HG03108 (cell line): ENCODE results near the gene WDR5.

Experiments
- ATAC-seq: cut with Tn5 transposase; IDR thresholded peaks from one replicate; pipeline ENCODE4 v1.9.1; 2021; ENCODE audit warnings: moderate library complexity; ENCODE audit not compliant: unreplicated experiment

WDR5 gene

DNA sequence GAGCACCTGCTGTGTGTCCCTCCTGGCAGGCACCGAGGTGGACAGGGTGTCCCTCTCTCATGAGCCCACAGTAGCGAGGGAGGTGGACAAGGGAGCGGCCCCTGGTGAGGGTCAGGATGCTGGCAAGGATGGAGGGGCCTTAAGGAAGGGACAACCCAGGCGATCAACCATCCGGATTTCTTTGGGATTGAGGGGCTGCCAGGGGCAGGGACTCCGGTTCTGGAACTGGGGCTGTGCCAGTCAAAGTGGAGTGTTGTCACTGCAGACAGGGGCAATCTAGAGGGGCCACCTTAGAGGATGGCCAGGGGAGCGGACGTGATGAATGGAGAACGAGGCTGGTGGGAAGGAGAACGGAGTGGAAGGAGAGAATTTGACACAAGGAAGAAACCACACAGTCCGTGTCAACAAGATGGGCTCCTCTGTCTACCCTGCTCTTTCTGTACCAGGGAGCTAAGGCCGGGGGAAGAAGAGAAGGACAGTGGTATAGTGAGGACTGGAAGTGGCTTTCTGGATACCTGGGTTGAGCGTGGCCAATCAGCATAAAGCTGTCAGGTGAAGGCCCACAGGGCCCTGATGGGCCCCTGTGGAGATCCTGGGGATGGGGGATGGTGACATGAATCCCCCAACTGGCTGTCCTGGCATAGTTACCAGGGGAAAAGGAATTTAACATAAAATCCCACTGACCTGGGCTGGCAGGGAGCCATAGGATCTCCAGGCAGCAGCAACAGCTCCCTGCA is 4.2 kb upstream of the WDR5 start:
- no peak for ATAC-seq

DNA sequence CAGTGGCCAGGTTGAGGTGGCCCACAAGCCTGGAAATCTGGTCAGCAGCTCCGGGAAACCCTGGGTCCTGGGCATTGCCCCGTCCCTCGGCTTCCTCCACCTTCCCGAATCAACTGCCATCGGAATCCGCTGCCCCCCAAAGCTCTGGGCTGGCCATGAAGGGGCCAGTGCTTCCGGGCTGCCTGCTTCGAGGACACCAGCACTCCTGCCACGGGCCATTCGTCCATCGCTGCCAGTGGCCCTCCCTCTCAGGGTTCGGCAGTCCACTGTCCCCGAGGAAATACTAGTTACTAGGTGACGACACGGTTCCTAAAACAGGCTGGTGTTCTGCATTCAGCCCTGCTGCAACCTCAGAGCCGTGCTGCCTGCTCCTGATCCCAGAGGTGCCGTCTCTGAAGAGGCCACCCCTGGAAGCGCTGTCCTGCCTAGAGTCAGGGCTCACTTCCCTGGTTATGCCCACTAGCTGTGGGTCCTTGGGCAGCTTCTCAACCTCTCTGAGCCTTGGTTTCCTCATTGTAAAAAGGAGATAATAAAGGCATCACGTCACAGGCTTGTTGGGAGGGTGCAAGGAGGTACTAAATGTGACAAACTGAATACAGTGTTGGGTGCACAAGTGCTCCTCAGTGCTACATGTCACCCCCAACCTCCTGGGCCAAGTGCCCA is 3.5 kb upstream of the WDR5 start:
- ATAC-seq: no peak

DNA sequence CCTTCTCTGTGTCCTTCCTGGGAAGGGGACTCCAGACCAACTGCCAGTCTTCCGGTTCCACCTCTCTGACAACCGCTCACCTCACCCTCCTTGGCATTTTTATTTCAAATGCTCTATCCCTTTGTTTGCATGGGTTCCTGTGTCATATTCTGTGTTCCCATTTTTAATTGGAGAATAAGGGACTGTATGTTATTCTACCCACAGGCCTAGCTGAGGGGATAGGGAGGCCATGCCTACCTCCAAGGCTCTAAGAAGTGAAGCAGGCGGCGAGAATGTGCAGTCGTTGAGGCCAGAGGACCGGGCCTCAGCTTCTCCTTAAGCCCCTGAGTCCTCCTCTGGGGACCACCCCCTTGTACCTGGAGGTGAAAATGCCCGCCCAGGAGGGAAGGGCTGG is 936 bp upstream of the WDR5 start:
- no peak for ATAC-seq

DNA sequence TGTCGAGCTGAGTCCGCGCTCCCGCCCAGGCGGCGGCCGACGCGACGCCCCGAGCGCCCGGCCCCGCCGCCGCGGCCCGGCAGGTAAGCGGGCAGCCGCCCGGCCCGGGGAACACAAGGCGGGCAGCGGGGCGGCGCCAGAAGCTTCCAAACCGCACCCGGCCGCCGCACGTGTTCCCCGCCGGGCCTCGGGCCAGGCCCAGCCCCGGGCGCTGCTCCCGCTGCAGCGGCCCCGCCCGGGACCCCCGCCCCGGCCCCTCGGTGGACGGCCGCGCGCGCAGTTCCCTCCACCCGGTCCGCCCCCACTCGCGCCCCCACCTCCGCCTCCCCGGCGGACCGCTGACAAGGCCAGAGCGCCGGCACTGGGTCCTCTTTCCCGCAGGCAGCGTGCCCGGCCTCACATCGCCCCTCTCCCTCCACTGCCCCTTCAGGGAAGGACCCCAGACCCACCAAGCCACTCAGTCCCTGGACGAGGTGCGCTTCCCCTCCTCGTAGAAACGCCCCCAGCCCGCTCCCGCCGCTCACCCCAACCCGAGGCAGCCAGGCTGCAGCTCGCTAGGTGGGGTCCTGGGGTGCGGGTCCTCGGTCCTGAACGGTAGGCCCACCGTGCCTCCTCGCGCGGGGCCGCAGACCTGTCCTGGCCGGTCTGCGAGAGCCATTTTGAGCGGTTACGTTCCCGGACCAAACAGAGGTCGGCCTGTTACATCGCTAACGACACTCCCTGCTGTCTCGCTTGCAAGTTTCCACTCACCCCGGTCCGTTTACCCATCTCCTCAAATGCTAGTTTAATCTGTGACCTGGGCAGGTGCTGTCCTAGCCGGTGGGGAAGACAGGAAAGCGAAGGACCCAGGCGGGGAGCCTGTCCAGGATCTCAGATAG is 475 bp downstream of the WDR5 start:
- peak; percentile 1 for ATAC-seq

GRCh38 chr9:134136996-134137299 is 1.1 kb downstream of the WDR5 start:
- ATAC-seq: no peak

DNA sequence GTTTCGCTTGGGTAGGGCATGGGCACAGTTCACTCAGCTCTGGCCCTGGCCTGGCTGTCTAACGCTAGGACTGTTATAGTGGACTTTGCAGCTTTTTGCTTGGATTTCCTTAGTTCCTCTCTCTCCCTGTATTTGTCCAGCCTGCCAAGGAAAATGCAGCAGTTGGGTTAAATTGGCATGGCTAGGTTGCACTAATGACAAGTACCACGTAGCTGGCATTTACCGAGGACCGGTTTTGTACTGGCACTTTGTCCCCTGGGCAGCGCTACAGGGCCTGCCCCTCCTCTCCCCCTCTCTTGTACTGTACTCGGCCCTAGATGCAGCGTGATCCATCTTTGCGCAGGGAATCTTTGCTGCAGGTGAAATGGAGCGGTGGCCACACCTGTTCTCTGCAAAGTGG is 2.4 kb downstream of the WDR5 start:
- no peak for ATAC-seq

- ATAC-seq: no peak
Measured at GRCh38 chr9:134139081-134139480, 3.2 kb downstream of the WDR5 start.

DNA sequence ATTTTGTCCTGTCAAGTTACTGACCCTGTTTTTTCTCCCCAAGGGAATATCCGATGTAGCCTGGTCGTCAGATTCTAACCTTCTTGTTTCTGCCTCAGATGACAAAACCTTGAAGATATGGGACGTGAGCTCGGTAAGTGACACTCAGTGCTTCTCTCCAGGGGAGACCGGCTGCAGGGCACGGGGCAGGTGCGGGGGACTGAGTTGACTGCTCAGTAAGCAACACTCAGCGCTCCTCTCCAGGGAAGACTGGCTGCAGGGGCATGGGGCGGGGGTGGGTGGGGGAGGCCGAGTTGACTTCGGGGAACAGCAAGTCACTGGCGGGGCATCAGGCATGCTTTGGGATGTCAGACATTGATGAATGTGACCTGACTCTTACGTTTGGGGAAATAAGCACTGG is 6.0 kb downstream of the WDR5 start:
- no peak for ATAC-seq

- ATAC-seq: no peak
Measured at GRCh38 chr9:134144801-134145200, 8.9 kb downstream of the WDR5 start.

DNA sequence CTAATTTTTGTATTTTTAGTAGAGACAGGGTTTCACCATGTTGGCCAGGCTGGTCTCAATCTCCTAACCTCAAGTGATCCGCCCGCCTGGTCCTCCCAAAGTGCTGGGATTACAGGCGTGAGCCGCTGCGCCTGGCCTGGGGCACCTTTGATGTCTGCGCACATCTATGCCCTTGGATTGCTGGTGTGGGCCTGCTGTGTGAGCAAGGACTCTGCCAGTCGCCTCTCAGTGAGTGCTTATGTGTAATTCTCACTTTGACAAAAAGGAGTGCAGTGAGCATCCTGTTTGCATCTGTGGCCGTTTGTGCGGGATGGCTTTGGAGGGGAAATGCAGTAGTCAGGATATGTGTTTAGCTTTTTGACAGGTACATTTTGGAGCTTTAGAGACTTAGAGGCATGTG is 9.4 kb downstream of the WDR5 start:
- ATAC-seq: no peak

GRCh38 chr9:134146774-134147493 is 11.1 kb downstream of the WDR5 start:
- ATAC-seq: no peak

DNA sequence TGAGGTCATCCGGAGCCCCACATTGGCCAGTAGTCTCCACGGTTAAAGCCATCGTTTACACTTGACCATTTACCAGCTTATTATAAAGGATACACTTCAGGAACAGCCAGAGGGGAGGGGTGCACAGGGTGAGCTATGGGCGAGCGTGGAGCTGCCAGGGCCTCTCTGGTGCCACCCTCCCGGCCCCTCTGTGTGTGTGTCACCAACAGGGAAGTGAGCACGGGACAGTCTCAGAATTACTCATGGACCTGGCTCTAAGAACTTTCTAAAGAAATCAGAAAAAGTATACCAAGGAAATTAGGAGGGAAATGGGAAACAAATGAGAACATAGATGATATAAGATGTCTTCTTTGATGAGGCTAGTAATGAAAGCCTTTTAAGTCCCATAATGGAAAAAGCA is 13.5 kb downstream of the WDR5 start:
- ATAC-seq: no peak

GRCh38 chr9:134150557-134151214 is 14.8 kb downstream of the WDR5 start:
- ATAC-seq: no peak

DNA sequence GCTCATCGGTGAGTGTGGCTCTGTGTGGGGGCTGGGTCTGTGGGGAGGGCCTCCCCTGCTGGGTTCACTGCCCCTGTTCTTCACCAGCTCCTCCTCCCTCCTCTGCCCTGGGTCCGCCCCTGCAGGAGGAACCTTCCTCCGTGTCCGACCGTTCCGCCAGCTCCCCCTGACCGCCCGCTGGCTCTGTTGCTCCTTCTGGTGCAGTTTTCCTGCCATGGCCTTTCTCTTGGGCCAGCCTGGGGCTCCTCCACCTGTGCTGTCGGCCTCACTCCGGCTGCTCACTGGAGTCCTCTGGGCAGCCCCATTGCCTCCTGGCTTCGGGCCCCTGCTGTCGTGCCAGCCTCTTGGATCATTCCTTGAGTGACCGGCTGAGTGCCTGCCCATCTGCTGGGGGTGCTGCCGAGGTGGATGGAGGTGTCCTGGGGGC is 16.2 kb downstream of the WDR5 start:
- ATAC-seq: no peak

DNA sequence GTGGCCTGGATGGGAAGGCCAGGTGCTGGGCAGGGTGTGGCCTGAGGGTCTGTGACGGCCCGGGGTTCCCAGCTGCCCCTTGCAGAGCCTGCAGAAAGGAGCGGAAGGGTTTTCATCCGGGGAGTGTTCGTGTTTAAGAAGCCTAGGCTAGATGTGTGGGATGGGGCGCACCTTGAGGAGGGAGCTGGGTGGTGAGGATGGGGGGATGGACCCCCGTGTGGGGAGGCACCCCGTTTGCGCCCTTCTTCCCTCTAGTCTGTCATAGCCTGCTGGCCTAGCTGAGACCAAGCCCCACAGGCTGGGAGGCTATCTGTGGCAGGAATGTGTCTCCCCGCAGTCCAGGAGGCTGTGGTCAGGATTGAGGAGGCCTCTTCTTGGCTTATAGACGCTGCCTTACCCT is 16.6 kb downstream of the WDR5 start:
- no peak for ATAC-seq

DNA sequence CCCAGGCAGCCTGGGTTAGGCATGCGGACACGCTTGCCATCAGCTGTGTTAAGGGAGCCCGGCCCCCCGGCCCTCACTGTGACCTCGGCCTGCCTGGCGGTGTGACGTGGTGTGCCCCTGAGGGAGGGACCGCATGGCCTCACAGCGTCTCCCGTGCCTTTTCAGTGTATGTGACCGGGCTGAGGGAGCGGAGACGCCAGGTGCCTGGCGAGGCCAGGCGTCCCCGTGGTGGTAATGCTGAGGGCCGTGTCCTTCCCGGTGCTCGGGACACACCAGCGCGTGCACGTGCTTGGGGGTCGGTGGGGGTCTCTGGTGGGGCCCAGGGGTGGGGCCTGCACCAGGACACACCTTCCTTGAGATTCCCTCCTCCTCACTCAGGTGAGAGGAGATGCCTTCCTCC is 17.6 kb downstream of the WDR5 start:
- no peak for ATAC-seq

DNA sequence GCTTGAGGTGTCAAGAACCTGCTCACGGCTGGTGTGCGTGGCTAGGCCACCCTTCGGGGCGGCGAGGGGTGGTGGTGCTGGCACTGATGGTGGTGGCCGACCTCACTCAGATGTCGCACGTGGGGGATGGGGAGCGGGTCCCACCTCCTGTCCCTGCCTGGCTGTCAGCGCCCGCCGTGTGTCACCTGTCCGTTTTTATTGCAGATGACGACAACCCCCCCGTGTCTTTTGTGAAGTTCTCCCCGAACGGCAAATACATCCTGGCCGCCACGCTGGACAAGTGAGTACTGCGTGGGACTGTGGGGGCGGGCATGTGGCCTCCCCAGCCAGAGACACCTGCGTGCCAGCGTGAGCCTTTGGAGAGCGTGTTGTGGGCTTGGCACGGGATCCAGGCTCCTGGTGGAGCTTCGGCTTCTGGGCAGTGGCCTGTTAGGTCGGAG is 18.4 kb downstream of the WDR5 start:
- ATAC-seq: no peak

DNA sequence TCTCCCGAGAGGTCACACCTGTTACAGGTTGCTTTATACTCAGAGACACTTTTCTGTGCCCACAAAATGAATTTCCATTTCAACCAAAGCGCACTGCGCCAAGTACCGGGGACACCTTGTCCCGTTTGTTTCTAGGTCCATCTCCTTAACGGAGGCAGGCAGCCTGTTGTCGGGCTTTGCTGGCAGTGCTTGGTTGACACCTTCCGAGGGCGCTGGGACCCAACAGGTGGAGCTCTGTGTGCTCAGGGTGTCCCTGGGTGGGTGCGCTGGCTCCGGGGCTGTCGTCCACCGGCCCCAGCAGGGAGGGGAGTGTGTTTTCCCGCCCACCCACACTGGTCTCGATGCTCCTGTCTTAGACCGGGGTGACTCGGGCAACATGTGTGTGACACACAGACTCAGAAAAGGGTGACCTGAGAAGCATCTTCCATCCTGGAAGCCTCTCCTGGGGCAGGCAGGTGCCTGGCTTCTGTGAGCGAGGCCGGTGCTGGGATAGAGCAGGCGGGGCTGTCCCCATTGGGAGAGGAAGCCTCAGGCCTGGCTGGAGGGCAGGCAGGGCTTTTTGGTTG is 20.0 kb downstream of the WDR5 start:
- no peak for ATAC-seq

DNA sequence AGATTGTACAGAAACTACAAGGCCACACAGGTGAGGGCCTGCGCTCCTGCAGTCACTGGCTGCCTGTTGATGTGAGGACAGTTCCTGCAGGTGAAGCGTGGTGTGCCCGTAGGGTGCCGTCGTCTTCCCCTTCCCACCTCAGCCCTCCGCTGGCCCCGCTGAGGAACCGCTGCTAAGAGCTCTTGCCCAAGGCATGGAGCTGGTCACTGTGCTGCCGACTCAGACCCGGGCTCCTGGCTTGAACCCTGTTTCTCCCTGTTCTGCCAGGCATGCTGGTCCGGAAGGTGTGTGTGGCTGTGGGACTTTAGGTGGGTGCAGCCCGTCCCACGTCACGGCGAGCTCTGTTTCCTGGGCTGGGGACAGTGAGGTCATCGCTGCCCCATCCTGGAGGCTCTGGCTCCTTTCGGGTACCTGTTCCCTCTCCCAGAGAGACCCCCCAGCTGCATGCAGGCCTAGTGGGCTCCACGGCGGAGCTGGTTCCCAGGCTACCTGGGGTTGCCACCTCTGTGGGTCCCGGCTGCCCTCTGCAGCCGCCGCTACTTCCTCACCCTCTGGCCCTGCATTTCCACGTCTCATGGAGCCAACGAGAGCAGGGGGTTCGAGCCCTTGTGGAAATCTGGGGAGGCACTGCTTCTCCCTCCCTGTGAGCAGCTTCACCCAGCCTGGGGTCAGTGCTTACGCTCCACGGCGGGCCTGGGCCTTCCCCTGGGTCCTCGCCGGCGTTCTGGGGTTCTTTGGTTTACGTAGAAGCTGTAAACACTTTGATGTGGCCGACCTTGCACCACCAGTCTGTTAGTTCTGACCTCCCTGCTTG is 20.9 kb downstream of the WDR5 start:
- no peak for ATAC-seq
